ENCODE measurements around the gene SLC27A1.

Gene SLC27A1

GRCh38 chr19:17445526-17446165 lies 24.7 kb upstream of the SLC27A1 start:
- no peak for TF ChIP-seq CTCF (IDR thresholded peaks at IDR 0.05; ENCODE audit: low read depth, low read length)
- Histone ChIP-seq H3K27ac (no peak overlapping the region), H3K4me3 (ENCODE audit: low read depth, low read length) (no peak overlapping the region), H3K27me3 (ENCODE audit: insufficient read depth, low read depth, severe bottlenecking) (no peaks in the 10 kb centered on the region), H3K36me3 (no peaks in the 10 kb centered on the region), H3K9me3 (ENCODE audit: severe bottlenecking) (no peaks in the 10 kb centered on the region)
- DNase-seq = no peak

GRCh38 chr19:17447704-17448130 lies 22.6 kb upstream of the SLC27A1 start:
- Histone ChIP-seq H3K27me3 (ENCODE audit: insufficient read depth, low read depth, severe bottlenecking) (no peaks in the 10 kb centered on the region), H3K36me3 (no peaks in the 10 kb centered on the region), H3K4me3 (ENCODE audit: low read depth, low read length) (no peak overlapping the region), H3K27ac (no peak overlapping the region), H3K9me3 (ENCODE audit: severe bottlenecking) (no peaks in the 10 kb centered on the region)
- TF ChIP-seq CTCF (IDR thresholded peaks at IDR 0.05; ENCODE audit: low read depth, low read length) = no peak
- no peak for DNase-seq

- Histone ChIP-seq H3K36me3 (peaks cover 3% of the 10 kb centered on the region), H3K27me3 (ENCODE audit: insufficient read depth, low read depth, severe bottlenecking) (no peaks in the 10 kb centered on the region), H3K27ac (no peak within 1 kb of the TSS), H3K9me3 (ENCODE audit: severe bottlenecking) (no peaks in the 10 kb centered on the region), H3K4me3 (ENCODE audit: low read depth, low read length) (no peak within 1 kb of the TSS)
- 0 out of 2 replicates have a peak, but pooled peaks have one; percentile 9 for TF ChIP-seq CTCF (IDR thresholded peaks at IDR 0.05; ENCODE audit: low read depth, low read length)
- no peak for DNase-seq
These were observed 22.0 kb upstream of the SLC27A1 start, which contains the start of gene TMEM221 for GRCh38 chr19:17448131-17448967. Gene TMEM221 (minus strand): TSS chr19:17448668. CDS start chr19:17448462, 206 bp downstream.

- Histone ChIP-seq H3K9me3 (ENCODE audit: severe bottlenecking) (no peaks in the 10 kb centered on the region), H3K27me3 (ENCODE audit: insufficient read depth, low read depth, severe bottlenecking) (no peaks in the 10 kb centered on the region), H3K4me3 (ENCODE audit: low read depth, low read length) (no peak overlapping the region), H3K27ac (no peak overlapping the region), H3K36me3 (peaks cover 4% of the 10 kb centered on the region)
- TF ChIP-seq CTCF (IDR thresholded peaks at IDR 0.05; ENCODE audit: low read depth, low read length) = no peak
- DNase-seq = no peak
These were observed 19.9 kb upstream of the SLC27A1 start for GRCh38 chr19:17450264-17451075.

GRCh38 chr19:17451820-17452219 lies 18.5 kb upstream of the SLC27A1 start:
- DNase-seq = no peak
- TF ChIP-seq CTCF (IDR thresholded peaks at IDR 0.05; ENCODE audit: low read depth, low read length) = no peak
- Histone ChIP-seq H3K4me3 (ENCODE audit: low read depth, low read length) (no peak overlapping the region), H3K27me3 (ENCODE audit: insufficient read depth, low read depth, severe bottlenecking) (no peaks in the 10 kb centered on the region), H3K27ac (no peak overlapping the region), H3K36me3 (peaks cover 10% of the 10 kb centered on the region), H3K9me3 (ENCODE audit: severe bottlenecking) (no peaks in the 10 kb centered on the region)
